A673 (cell line): ENCODE data around the gene SDK1.

ENCODE experiments used
- CTCF ChIP-seq: fragments of 300-800, 200-600 bp; sonication (generic); conservative IDR thresholded peaks from 2 replicates; pipeline ENCODE4 v1.5.1; 2017; ENCODE audit warnings: low read depth, mild to moderate bottlenecking, antibody characterized with exemption, low read length, moderate library complexity, mixed read lengths
- EZH2 ChIP-seq: fragments of 200-600 bp; sonication (generic); IDR thresholded peaks from 2 replicates; pipeline ENCODE4 v1.6.1; 2017; ENCODE audit warnings: borderline replicate concordance, low read depth, mild to moderate bottlenecking, mixed read lengths, antibody characterized with exemption, low read length; ENCODE audit not compliant: poor library complexity, severe bottlenecking

DNA sequence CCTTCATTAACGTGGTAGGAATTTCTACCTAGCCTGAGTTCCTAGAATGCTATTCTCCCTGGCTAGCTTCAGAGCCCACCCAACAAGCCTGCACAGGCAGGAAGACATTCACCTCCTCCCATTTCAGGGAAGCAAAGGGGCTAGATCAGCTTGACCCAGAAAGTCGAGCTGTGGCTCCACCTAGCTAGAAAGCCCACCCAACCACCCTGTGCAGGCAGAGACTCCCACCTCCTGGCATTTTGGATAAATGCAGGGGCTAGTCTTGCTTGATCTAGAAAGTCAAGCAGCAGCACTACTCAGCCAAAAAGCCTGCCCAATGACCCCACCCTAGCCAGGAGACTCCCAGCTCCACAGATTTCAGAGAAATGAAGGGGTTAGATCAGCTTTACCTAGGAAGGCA, 479.5 kb downstream of the SDK1 start:
- TF ChIP-seq CTCF (no peak), EZH2 (no peak)
